ENCODE data around the gene EXOC2. TPM values are rescaled to one million over a fixed set of nuclear protein-coding genes. Genes with fewer than 3 reads are reported as not detected.

EXOC2 gene
- total RNA-seq, 2 experiments from 2014 or later: 28.4 to 34.6 TPM

DNA sequence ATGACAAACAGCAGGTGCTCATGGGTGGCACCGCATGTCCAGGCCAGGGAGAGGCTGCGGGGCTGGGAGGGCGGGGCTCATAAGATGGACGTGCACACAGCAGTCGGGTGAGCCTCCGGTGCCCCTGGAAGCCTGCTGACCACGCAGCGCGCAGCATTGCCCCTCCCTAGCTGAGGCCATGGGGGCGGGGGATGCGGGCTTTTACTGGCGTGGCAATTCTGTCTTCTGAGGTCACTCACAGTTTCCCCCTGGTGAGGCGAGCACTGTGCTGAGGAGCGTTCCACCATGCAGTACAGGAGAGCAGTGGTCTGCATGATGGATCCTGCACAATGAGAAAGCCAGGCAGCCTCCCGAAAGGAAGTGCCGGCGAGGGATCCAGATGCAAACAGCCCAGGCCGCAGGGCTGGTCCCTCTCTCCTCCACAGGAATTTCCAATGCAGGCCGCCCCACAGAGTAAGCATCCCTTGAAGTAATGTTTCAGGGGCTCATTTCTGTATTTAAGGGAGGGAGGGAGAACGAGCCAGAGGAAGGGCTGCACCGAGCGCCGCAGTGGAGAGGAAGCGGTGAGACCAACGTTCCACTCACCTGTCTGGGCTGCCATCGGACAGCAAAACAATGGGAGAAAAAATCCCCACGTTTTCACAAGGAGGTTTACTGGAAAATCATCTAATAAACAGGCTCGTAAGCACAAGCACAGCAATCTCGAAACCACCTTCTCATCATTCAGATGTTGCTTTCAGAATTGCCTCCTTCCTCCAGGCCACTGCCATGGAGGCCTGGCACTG is 245.4 kb downstream of the EXOC2 start:
- DNase-seq (peak; percentile 64), ATAC-seq (peak; percentile 21)
- CTCF ChIA-PET: interaction anchor here (0.8 to 1.5 kb wide), 10 partner anchors 12 to 122 kb away, joined by 3 to 5 read pairs (median 4); no protein-coding TSS in a partner anchor
- Mint-ChIP-seq H3K27me3 (peaks cover 5% of the 10 kb centered on the region), H3K4me3 (peak overlapping the region; percentile 55), H3K27ac (peak overlapping the region; percentile 79), H3K4me1 (peaks cover 43% of the 10 kb centered on the region), H3K9me3 (ENCODE audit: low read depth) (no peaks in the 10 kb centered on the region), H3K36me3 (no peaks in the 10 kb centered on the region)

DNA sequence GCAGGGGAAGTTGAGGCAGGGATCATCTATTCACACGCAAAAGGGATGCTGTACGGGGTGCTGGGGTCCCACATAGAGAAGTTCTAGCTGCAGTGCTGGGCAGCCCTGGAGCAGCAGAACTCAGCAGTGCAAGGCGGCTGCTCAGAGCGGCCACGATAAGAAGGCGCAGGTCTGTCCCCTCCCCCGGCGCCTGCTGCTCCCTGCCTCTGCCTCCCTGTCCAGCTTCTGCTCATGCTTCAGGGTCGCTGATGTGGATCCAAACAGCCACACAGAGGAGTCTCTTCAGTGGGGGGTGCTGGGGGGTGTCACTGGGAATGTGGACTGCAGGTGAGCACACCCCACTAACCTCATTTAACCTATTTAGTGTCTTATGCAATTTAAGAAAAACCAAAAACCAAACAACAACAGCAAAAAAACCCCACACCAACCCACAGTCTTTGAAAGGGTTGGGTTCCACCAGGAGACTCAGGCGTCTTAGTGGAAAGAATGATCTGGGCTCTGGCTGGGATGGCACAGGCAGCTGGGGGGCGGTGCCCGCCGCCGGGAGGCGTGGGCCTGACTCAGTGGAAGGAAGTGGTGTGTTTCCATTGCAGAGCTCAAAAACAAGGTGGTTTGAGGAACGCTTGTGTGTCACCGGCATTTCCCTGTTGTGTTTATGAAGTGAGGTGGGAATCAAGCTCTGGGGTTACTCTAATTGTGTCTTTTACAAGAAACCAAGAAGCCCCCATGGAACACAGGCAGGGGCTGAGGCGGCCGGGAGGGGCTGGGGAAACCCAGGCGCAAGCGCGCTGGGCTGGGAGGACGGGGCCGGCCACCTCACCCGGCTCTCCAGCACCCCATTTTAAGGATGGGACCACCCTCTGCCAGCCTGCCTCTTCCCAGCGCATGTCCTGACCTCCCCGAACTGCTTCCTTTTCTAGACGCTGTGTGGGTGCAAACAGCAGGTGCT is 246.2 kb downstream of the EXOC2 start:
- CTCF ChIA-PET: interaction anchor here (0.8 to 1.5 kb wide), 14 partner anchors 11 to 257 kb away, joined by 3 to 5 read pairs (median 4); no protein-coding TSS in a partner anchor
- H3K4me1 Mint-ChIP-seq: peaks cover 43% of the 10 kb centered on the region
- H3K4me3 Mint-ChIP-seq: peak overlapping the region; percentile 55
- ATAC-seq (peak; percentile 86), DNase-seq (peak; percentile 91)
- no peaks in the 10 kb centered on the region for H3K36me3 Mint-ChIP-seq
- peak overlapping the region; percentile 79 for H3K27ac Mint-ChIP-seq
- H3K27me3 Mint-ChIP-seq: peaks cover 4% of the 10 kb centered on the region
- no peaks in the 10 kb centered on the region for H3K9me3 Mint-ChIP-seq (ENCODE audit: low read depth)

DNA sequence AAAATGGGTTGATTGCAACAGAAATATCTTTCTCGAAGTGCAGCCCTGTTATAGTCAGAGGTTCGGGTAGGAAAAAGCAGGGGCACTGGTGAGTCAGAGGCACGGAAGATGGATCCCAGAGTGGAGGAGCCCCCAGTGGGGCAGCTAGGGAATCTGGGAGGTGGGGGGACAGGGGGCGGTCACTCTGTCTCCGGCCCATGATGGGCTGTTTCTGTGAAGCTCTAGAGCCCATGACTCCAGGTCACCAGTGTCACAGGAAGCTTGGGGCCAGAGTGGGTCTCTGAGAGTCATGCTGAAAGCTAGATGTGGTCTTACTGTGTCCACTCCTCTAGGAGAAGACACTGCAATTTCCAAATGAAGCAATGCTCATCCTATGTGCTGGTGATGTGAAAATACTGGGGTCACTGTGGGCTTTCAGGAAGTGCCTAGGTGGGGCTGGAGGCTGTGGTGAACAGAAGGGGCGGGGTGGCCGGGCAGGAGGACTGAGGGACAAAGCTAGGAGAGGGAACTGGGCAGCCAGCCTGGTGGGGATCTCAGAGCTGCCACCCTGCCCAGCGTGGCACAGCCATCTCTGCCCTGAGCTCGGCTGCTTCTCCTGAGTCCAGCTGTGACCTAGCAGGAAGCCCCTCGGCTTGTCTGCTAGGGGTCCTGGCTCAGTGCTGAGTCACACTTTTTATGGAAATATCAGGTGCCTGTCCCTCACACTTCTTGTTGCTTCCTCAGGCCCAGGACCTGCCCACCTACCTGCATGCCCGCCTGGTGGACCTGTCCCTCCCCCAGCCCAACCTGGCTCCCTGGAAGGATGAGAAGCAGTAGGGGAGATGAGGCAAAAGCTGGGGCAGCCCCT is 247.1 kb downstream of the EXOC2 start:
- Mint-ChIP-seq H3K36me3 (no peaks in the 10 kb centered on the region), H3K4me1 (peaks cover 43% of the 10 kb centered on the region), H3K27me3 (no peaks in the 10 kb centered on the region), H3K4me3 (no peak overlapping the region), H3K9me3 (ENCODE audit: low read depth) (no peaks in the 10 kb centered on the region), H3K27ac (peak overlapping the region; percentile 73)
- peak; percentile 41 for DNase-seq
- CTCF ChIA-PET: interaction anchor here (0.6 to 2.6 kb wide), 9 partner anchors 10 to 256 kb away, joined by 3 to 10 read pairs (median 3); no protein-coding TSS in a partner anchor
- ATAC-seq: no peak

DNA sequence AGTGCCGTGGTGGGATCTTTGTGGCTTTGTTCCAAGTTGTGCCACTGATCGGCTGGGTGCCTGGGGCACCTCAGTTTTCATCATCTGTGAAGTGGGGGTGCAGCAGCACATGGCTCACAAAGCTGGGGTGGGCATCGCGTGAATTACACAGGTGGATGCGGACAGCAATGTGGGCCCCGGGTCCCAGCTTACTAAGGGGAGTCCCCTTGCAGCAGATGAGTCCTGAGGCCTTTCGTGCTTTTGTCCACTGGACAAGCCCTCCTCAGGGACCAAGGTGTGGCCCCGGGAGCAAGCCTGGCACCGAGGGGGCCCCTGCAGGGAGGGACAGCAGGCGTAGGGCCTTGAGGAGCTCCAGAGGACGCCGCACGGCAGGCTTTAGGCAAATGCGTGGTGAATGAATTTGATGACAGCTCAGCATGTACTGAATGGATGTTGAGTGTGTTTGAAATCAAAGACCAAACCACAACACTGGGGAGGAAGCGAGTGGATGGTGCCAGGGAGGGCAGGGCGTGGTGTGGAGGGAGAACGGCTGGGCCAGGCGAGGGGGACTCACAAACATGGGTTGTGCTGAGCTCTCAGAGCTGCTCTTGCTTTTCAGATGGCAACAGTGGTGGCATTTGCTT is 248.2 kb downstream of the EXOC2 start:
- Mint-ChIP-seq H3K4me1 (peaks cover 43% of the 10 kb centered on the region), H3K36me3 (no peaks in the 10 kb centered on the region)
- CTCF ChIA-PET: interaction anchor here (1.1 to 2.6 kb wide), 4 partner anchors 10 to 48 kb away, joined by 3 to 10 read pairs (median 3); no protein-coding TSS in a partner anchor

DNA sequence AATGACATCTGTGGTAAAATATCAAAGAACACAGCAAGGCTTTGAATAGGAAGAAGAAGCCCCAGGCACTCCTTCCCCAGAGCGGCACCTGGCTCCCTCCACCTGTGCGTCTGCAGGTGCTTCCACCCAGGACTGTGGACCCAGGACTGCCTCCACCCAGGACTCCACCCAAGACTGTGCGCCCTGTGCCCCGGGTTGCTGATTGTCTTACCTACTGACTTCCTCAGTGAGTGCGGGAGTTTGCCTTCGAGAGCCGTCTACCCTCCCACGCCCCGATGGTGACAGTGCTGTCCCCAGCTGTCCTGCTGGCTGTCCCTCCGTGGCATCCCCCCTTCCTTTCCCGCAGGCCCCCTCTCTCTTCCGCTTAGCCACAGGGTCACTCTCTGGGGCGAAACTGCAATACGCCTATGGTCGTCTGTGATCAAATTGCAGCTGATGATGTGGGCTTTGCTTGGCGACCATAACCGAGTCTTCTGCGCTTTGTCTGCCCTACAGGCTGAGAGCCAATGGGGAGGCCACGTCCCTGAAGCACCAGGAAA is 249.2 kb downstream of the EXOC2 start:
- DNase-seq: no peak
- no peak for ATAC-seq
- Mint-ChIP-seq H3K4me3 (no peak overlapping the region), H3K4me1 (peaks cover 42% of the 10 kb centered on the region), H3K27me3 (peaks cover 4% of the 10 kb centered on the region), H3K27ac (no peak overlapping the region), H3K9me3 (ENCODE audit: low read depth) (no peaks in the 10 kb centered on the region), H3K36me3 (no peaks in the 10 kb centered on the region)
- CTCF ChIA-PET: interaction anchor here (1.1 to 2.6 kb wide), 3 partner anchors 9 to 28 kb away, joined by 3 to 10 read pairs (median 5); no protein-coding TSS in a partner anchor

More for the DNA sequence above, 248.2 kb downstream of the EXOC2 start:
- ATAC-seq (no peak), DNase-seq (peak; percentile 57)
- Mint-ChIP-seq H3K27me3 (no peaks in the 10 kb centered on the region), H3K4me3 (no peak overlapping the region), H3K27ac (peak overlapping the region; percentile 70), H3K9me3 (ENCODE audit: low read depth) (no peaks in the 10 kb centered on the region)

DNA sequence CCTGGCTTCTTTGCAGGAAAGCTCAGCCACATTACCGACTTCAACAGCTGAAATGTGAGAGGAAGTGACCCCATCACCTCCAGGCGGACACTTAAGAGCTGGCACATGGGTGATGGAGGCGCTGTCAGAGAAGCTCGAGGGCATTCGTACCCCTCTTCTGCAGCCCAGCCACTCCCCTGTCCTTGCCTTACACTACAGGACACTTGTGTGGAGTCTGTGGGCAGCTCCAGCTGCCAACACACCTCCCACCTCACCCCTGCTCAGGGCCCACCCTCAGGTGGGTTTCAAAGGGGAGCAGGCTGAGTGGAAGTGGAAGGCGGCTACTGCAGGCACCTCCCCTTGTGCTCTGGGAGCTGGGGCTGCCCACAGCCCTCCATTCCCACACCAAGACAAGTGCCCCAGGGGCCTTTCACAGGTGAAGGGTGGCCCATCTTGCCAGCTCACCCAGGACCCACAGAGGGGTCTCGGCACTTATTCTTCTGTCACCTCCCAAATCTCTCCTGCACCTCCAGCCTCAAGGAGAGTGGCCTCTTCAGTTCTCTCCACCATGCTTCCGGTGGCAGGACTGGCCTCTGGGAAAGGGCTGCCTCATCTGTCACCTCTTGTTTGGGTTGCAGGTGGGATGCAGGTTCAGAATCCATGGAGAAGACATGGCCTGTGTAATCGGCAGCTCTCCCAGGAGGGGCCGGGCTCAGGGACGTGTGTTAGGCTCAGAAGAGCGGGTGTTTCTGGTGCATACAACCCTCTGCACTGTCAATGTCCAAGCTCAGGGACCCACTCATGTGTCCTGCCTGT is 251.6 kb downstream of the EXOC2 start:
- peaks cover 4% of the 10 kb centered on the region for H3K27me3 Mint-ChIP-seq

DNA sequence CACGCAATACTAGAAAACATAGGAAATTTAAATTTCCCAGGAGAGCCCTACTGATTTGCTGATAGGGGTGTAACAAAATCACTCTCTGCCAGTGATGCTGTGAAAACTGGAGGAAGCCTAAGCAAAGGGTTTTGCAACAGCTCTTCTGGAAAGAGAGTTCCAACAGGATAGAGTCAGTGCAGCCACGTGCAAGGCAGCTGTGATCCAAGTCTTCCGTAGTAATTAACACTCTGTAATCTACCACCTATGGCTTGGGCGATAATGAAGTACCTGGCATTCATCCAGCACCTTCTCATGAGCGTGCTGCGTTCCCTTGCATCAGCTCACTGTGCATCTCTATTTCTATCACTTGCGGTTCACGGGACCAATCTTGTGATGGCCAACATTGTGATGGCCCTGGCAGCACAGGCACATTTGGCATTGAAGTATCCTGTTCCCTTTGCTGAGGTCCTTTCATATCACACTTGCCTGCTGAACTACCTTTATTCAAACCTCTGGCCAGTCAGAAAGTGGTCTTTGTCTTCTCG is 253.2 kb downstream of the EXOC2 start:
- H3K36me3 Mint-ChIP-seq: no peaks in the 10 kb centered on the region
- DNase-seq (peak; percentile 37), ATAC-seq (no peak)
- peaks cover 15% of the 10 kb centered on the region for H3K4me1 Mint-ChIP-seq
- peaks cover 4% of the 10 kb centered on the region for H3K27me3 Mint-ChIP-seq
- CTCF ChIA-PET: no interaction called here
- no peak overlapping the region for H3K27ac Mint-ChIP-seq
- no peaks in the 10 kb centered on the region for H3K9me3 Mint-ChIP-seq (ENCODE audit: low read depth)
- no peak overlapping the region for H3K4me3 Mint-ChIP-seq

More for the DNA sequence above, 251.6 kb downstream of the EXOC2 start:
- no peaks in the 10 kb centered on the region for H3K36me3 Mint-ChIP-seq
- H3K4me3 Mint-ChIP-seq: no peak overlapping the region
- H3K4me1 Mint-ChIP-seq: peaks cover 22% of the 10 kb centered on the region
- H3K9me3 Mint-ChIP-seq (ENCODE audit: low read depth): no peaks in the 10 kb centered on the region
- CTCF ChIA-PET: no interaction called here
- no peak overlapping the region for H3K27ac Mint-ChIP-seq
- DNase-seq (no peak), ATAC-seq (no peak)

DNA sequence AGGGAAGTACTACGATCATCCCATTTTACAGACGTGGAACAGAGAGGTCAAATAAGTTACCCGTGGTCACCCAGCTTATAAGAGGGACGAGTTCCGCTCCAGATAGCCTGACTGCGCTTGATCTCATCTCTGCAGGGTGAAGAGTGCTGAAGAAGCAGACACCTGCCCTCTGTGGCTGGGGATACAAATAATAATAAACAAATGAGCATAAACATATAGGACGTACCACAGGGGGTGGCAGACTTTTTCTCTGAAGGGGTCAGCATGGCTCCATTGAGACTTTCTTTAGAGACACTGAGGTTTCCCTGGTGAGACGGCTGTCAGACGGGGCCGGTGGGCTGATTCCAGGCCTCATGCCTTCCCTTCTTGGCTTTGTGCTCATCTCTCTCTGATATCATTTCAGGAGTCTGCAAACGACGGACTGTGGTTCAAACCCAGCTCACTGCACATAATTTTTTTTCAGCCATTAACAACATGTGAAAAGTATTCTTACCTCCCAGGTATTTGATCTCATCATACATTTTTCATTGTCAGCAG is 254.2 kb downstream of the EXOC2 start:
- DNase-seq (no peak), ATAC-seq (no peak)
- Mint-ChIP-seq H3K27me3 (peaks cover 4% of the 10 kb centered on the region), H3K9me3 (ENCODE audit: low read depth) (no peaks in the 10 kb centered on the region), H3K4me3 (no peak overlapping the region), H3K27ac (no peak overlapping the region), H3K36me3 (no peaks in the 10 kb centered on the region), H3K4me1 (peaks cover 23% of the 10 kb centered on the region)
- CTCF ChIA-PET: interaction anchor here (1.0 kb wide), 1 partner anchor 34 kb away, joined by 4 read pairs; no protein-coding TSS in a partner anchor

DNA sequence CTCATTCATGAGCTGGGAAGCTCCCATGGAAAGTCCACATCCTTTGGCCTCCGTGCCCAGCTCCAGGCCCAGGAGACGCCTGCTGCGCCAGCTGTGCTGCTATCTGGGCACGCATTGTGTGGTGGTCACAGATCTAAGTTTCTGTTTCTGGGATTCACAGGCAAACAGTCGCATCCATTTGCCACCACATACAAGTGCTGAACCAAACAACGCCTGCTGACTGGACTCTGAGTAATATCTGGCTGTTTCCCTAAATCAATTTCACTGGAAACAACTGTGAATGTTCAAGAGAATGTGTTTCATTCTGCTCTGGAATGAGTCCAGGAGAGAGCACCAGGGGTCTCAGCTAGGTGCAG is 255.9 kb downstream of the EXOC2 start:
- CTCF ChIA-PET: no interaction called here

DNA sequence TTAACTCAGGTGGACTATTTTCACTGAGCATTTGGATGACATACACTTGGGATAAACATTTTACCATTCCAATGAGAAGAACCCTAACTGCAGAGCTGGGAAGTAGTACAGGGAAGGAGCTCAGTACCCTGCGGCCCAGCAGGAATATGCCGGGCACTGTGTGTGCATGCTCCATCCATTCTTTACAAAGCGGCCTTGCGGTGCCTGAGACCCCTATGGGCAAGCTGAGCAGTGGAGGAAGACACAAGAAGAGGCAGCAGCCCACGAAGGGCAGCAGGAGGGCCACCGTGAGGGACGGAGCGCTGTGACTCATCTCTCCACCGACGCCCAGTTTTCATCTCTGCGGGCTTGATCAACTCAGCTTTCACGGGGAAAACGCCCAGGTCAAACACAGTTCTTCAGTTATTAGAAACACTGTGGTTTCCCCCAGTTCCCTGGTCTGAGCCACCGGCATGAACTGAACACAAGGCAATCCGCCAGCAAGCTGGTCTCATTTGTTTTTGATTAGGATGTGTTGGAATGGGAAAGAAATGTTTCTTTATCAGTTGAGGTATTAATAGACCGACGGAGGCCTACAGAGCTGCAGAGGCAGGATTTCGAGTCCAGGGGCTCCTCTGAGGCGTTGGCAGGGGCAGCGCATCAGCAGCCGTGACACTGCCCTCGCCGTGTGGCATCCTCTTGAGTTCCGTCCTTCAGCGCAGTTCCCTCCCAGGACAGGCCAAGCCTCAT is 256.5 kb downstream of the EXOC2 start:
- Mint-ChIP-seq H3K4me1 (peaks cover 43% of the 10 kb centered on the region), H3K36me3 (no peaks in the 10 kb centered on the region), H3K4me3 (no peak overlapping the region), H3K27me3 (peaks cover 4% of the 10 kb centered on the region), H3K27ac (no peak overlapping the region), H3K9me3 (ENCODE audit: low read depth) (no peaks in the 10 kb centered on the region)
- CTCF ChIA-PET: no interaction called here
- DNase-seq: no peak
- no peak for ATAC-seq

More for the DNA sequence above, 255.9 kb downstream of the EXOC2 start:
- no peak overlapping the region for H3K4me3 Mint-ChIP-seq
- H3K27ac Mint-ChIP-seq: no peak overlapping the region
- H3K27me3 Mint-ChIP-seq: peaks cover 4% of the 10 kb centered on the region
- H3K4me1 Mint-ChIP-seq: peaks cover 37% of the 10 kb centered on the region
- DNase-seq (no peak), ATAC-seq (no peak)
- no peaks in the 10 kb centered on the region for H3K36me3 Mint-ChIP-seq
- no peaks in the 10 kb centered on the region for H3K9me3 Mint-ChIP-seq (ENCODE audit: low read depth)
